Common myeloid progenitor, CD34-positive (primary cell): ENCODE results near the gene EXD3.
"Not testable (repeated sequence)": the region's sequence is repeated elsewhere in the genome, so short reads cannot be mapped to it uniquely, and the experiment has no call there.

Source experiments
- CTCF ChIA-PET: fragments of 350-600 bp; sonication (Branson Sonifier 250); formaldehyde crosslinking; loops from one replicate; lab custom pipeline; 2021; ENCODE audit warnings: antibody characterized with exemption; lab: Charles Lee
- POLR2A ChIA-PET: fragments of 350-600 bp; sonication (Branson Sonifier 250); formaldehyde crosslinking; loops from one replicate; lab custom pipeline; 2021; ENCODE audit warnings: antibody characterized with exemption; lab: Charles Lee
- DNase-seq, 3 donors: peaks; one replicate each; pipeline versions ENCODE4 v3.0.0 to v3.0.0-alpha.2; 2013
- H3K27ac ChIP-seq, 2 experiments: 1 replicate in 1 of 2; 2 replicates in 1 of 2; pipeline ENCODE4 v1.7.0; 2013; ENCODE audit warnings: inconsistent platforms in 2 of 2, low read length in 2 of 2, mild to moderate bottlenecking in 2 of 2, low read depth in 1 of 2, moderate library complexity in 1 of 2; ENCODE audit not compliant: severe bottlenecking in 2 of 2, insufficient read depth in 1 of 2, poor library complexity in 1 of 2
- H3K27me3 ChIP-seq, 5 experiments: replicated peaks in 2 of 5; 1 replicate in 3 of 5; 2 replicates in 2 of 5; pipeline versions ENCODE4 v1.6.1 to v1.7.0; 2013; ENCODE audit warnings: low read length in 4 of 5, mild to moderate bottlenecking in 2 of 5, moderate library complexity in 2 of 5, inconsistent platforms in 1 of 5; ENCODE audit not compliant: insufficient read depth in 5 of 5, control insufficient read depth in 4 of 5
- H3K36me3 ChIP-seq, 4 experiments: 1 replicate in 2 of 4; 2 replicates in 2 of 4; pipeline versions ENCODE4 v1.6.1 to v1.7.0; 2013; ENCODE audit warnings: low read length in 3 of 4, control low read depth in 1 of 4, mild to moderate bottlenecking in 1 of 4; ENCODE audit not compliant: control insufficient read depth in 4 of 4, insufficient read depth in 4 of 4
- H3K4me1 ChIP-seq, 4 experiments: 1 replicate in 3 of 4; 2 replicates in 1 of 4; pipeline versions ENCODE4 v1.6.1 to v1.7.1; 2013; ENCODE audit warnings: low read length in 3 of 4, mild to moderate bottlenecking in 3 of 4, control low read depth in 1 of 4, inconsistent platforms in 1 of 4, moderate library complexity in 1 of 4; ENCODE audit not compliant: control insufficient read depth in 4 of 4, insufficient read depth in 4 of 4; ENCODE audit errors: control extremely low read depth in 1 of 4
- H3K4me3 ChIP-seq, 7 experiments: 1 replicate in 4 of 7; 2 replicates in 3 of 7; pipeline versions ENCODE4 v1.5.1 to v1.7.0; 2013; ENCODE audit warnings: mild to moderate bottlenecking in 7 of 7, low read length in 6 of 7, moderate library complexity in 6 of 7, inconsistent platforms in 2 of 7, low read depth in 2 of 7, control low read depth in 1 of 7; ENCODE audit not compliant: insufficient read depth in 4 of 7, control insufficient read depth in 1 of 7; ENCODE audit errors: extremely low read depth in 1 of 7
- H3K9me3 ChIP-seq, 5 experiments: 1 replicate in 4 of 5; 2 replicates in 1 of 5; pipeline versions ENCODE4 v1.6.1 to v1.7.1; 2013; ENCODE audit warnings: low read length in 4 of 5, mild to moderate bottlenecking in 2 of 5, inconsistent platforms in 1 of 5, low read depth in 1 of 5, moderate library complexity in 1 of 5; ENCODE audit not compliant: control insufficient read depth in 4 of 5, insufficient read depth in 2 of 5; ENCODE audit errors: control extremely low read depth in 1 of 5
- WGBS: methylation state at CpG from one replicate; pipeline ENCODE4 v1.1.5; 2013; ENCODE audit not compliant: insufficient coverage; 5-methylcytosine and 5-hydroxymethylcytosine counted together

Gene EXD3

DNA sequence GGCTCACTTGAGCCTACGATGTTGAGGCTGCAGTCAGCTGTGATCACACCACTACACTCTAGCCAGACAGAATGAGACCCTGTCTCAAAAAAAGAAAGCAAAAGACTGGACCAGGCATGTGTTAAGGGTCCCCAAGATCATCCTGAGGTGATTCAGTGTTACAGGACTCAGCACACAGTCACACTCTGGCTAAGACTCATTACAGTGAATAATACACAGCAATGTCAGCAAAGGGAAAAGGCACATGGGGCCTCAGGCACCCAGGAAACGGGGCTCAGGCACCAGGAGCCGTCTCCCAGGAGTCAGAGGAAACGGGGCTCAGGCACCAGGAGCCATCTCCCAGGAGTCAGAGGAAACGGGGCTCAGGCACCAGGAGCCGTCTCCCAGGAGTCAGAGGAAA lies 81.7 kb downstream of the EXD3 start:
- Histone ChIP-seq H3K9me3 (peaks cover 0 to 9% (median 1%) of the 10 kb centered on the region in 5 experiments), H3K36me3 (peaks cover 0 to 8% (median 0%) of the 10 kb centered on the region in 4 experiments), H3K4me3 (no peak overlapping the region), H3K27ac (no peak overlapping the region), H3K27me3 (no peaks in the 10 kb centered on the region), H3K4me1 (no peaks in the 10 kb centered on the region)
- DNase-seq = no peak
- CTCF ChIA-PET = no interaction called here
- POLR2A ChIA-PET = no interaction called here
- 100% methylated on average over 3 of the region's 6 CpGs for WGBS

DNA sequence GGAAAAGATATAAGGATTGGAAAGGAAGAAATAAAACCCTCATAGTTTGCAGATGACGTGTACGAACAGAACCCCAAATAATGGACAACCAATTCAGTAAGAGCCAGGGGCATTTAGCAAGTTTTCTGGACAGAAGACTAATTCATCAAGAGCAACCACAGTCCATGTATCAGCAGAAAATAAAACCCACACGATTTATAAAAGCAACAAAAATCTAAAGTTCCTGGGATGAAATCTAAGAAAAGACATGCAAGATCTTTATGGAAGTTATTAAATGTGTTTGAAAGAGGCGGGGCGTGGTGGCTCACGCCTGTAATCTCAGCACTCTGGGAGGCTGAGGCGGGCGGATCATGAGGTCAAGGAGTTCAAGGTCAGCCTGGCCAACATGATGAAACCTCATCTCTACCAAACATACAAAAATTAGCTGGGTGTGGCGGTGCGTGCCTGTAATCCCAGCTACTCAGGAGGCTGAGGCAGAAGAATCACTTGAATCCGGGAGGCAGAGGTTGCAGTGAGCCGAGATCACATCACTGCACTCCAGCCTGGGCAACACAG lies 83.0 kb downstream of the EXD3 start:
- DNase-seq, POLR2A ChIA-PET, H3K4me1 ChIP-seq, H3K4me3 ChIP-seq, H3K27ac ChIP-seq, H3K27me3 ChIP-seq, H3K36me3 ChIP-seq, CTCF ChIA-PET: not testable (repeated sequence)
- 96% methylated on average over 5 of the region's 12 CpGs for WGBS
- H3K9me3 ChIP-seq = peaks cover 0 to 11% (median 1%) of the 10 kb centered on the region in 5 experiments

DNA sequence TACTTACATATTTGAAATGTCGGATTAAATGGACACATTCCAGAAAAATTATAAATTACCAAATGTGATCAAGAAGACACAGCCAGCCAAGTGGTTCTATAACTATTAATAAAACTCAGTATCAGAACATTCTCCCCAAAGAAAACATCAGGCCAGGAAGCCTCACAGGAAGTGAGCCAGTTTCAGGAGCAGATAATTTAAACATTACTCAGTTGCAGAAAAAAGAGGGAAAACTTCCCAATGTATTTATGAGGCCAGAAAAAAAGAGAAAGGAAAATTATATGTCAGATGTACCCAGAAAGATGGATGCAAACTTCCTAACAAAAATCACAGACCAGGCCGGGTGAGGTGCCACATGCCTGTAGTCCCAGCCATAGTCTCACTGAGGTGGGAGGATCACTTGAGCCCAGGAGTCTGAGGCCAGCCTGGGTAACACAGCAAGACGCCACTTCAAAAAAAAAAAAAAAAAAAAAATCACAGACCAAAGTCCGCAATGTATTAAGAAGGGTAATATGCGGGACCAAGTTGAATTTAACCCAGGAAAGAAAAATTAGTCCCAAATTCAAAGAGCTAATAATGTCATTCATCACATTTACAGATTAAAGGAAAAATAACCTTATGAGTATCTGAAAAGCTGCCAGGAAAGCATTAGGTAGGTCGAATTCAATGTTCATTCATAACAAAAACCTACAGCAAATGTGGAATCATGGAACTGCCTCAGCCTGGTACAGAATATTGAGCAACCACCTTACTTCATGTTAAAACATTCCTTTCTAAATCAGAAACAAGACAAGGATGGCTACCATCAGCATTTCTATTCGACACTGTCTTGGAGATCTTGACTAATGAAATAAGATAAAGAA lies 83.7 kb downstream of the EXD3 start:
- DNase-seq = no peak
- ChIA-PET POLR2A (no interaction called here), CTCF (no interaction called here)
- no peak overlapping the region for H3K27ac ChIP-seq
- peaks cover 0 to 4% (median 0%) of the 10 kb centered on the region in 4 experiments for H3K36me3 ChIP-seq
- no peaks in the 10 kb centered on the region for H3K4me1 ChIP-seq
- no peak overlapping the region for H3K4me3 ChIP-seq
- H3K9me3 ChIP-seq = peaks cover 0 to 11% (median 1%) of the 10 kb centered on the region in 5 experiments
- 86% methylated on average over 2 of the region's 7 CpGs for WGBS
- no peaks in the 10 kb centered on the region for H3K27me3 ChIP-seq

DNA sequence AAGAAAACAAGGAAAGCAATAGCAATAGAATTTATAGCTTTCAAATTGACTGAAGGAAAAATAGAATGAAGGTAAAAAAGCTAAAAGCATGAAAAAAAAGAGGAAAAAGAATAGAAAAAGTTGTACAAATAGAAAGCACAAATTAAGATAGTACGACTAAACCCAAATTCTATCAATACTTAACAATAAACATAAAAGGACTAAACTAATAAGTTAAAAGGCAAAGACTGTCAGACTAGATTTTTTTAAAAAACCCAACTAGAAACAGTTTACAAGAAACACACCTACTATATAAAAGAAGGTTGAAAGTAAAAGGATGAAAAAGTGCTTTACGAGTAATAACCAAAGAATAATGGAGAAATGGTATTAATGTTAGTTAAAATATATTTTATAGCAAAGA lies 86.2 kb downstream of the EXD3 start:
- H3K9me3 ChIP-seq = peaks cover 0 to 7% (median 0%) of the 10 kb centered on the region in 5 experiments
- POLR2A ChIA-PET = no interaction called here
- WGBS = no CpG with 5 or more reads among the region's 2 CpGs
- H3K27me3 ChIP-seq = no peaks in the 10 kb centered on the region
- no peaks in the 10 kb centered on the region for H3K4me1 ChIP-seq
- DNase-seq = no peak
- no peak overlapping the region for H3K27ac ChIP-seq
- H3K4me3 ChIP-seq = no peak overlapping the region
- peaks cover 0 to 4% (median 0%) of the 10 kb centered on the region in 4 experiments for H3K36me3 ChIP-seq
- CTCF ChIA-PET = interaction anchor here (1.3 kb wide), 1 partner anchor 17 kb away, joined by 3 read pairs; no protein-coding TSS in a partner anchor

DNA sequence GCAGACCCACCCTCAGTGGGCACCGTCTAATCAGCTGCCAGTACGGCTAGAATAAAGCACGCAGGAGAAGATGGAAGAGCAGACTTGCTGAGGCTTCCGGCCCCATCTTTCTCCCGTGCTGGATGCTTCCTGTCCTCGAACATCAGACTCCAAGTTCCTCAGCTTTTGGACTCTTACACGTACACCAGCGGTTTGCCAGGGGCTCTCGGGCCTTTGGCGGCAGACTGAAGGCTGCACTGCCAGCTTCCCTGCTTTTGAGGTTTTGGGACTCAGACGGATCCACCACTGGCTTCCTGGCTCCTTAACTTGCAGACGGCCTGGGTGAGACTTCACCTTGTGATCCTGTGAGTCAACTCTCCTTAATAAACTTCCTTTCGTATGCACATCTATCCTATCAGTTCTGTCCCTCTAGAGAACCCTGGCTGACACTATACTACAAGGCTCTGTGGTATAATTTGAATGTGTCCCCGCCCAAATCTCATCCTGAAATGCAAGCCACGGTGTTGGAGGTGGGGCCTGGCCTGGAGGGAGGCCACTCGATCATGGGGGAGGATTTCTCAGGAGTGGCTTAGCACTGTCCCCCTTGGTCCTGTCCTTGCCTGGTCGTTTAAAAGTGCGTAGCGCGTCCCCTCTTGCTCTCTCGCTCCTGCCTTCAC lies 89.8 kb downstream of the EXD3 start:
- Histone ChIP-seq H3K27me3 (no peaks in the 10 kb centered on the region), H3K36me3 (peaks cover 0 to 4% (median 0%) of the 10 kb centered on the region in 4 experiments), H3K27ac (no peak overlapping the region), H3K4me1 (no peaks in the 10 kb centered on the region), H3K4me3 (no peak overlapping the region), H3K9me3 (peaks cover 0 to 7% (median 0%) of the 10 kb centered on the region in 5 experiments)
- POLR2A ChIA-PET = no interaction called here
- DNase-seq = no peak
- 93% methylated on average over 18 of the region's 21 CpGs for WGBS
- CTCF ChIA-PET = no interaction called here

DNA sequence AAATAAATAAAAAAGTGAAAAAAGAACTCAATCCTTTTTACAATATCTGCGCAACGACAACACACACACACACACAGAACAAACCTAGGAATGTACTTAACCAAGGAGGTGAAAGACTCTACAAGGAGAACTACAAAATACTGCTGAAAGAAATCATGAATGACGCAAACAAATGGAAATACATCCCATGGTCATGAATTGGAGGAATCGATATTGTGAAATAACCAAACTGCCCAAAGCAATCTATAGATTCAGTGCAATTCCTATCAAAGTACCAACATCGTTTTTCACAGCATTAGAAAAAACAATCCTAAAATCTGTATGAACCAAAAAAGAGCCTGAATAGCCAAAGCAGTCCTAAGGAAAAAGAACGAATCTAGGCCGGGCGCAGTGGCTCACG lies 91.0 kb downstream of the EXD3 start:
- WGBS = 90% methylated on average over 2 of the region's 9 CpGs
- no peak for DNase-seq
- Histone ChIP-seq H3K9me3 (peaks cover 0 to 5% (median 0%) of the 10 kb centered on the region in 5 experiments), H3K36me3 (peaks cover 0 to 4% (median 0%) of the 10 kb centered on the region in 4 experiments), H3K27me3 (no peaks in the 10 kb centered on the region), H3K4me1 (peaks cover 0 to 5% (median under 1%) of the 10 kb centered on the region in 4 experiments), H3K27ac (no peak overlapping the region), H3K4me3 (no peak overlapping the region)
- CTCF ChIA-PET = no interaction called here
- POLR2A ChIA-PET = no interaction called here
